HG02763 (cell line): Measurements from ENCODE around the gene SENP3.

Experiments
- ATAC-seq: cut with Tn5 transposase; IDR thresholded peaks from one replicate; pipeline ENCODE4 v1.9.1; 2021; ENCODE audit warnings: mild to moderate bottlenecking, moderate library complexity; ENCODE audit not compliant: unreplicated experiment

Gene SENP3

GRCh38 chr17:7561589-7562207, at the start of gene SENP3:
Gene SENP3 (plus strand): TSS chr17:7561919. CDS start chr17:7563077, 1,158 bp downstream.
- ATAC-seq, result peak; percentile 73

- no peak for ATAC-seq
Observed at GRCh38 chr17:7512105-7512504, 49.6 kb upstream of the SENP3 start.

- no peak for ATAC-seq
Observed at GRCh38 chr17:7512824-7513540, 48.7 kb upstream of the SENP3 start.

GRCh38 chr17:7513850-7514419, 47.8 kb upstream of the SENP3 start:
- ATAC-seq, result no peak

- ATAC-seq, result no peak
Observed at GRCh38 chr17:7515911-7516610, 45.7 kb upstream of the SENP3 start.

GRCh38 chr17:7523033-7523432, 38.7 kb upstream of the SENP3 start:
- ATAC-seq, result no peak

- ATAC-seq, result no peak
Observed at GRCh38 chr17:7528842-7529241, 32.9 kb upstream of the SENP3 start.

- ATAC-seq, result no peak
Observed at GRCh38 chr17:7530023-7530900, 31.5 kb upstream of the SENP3 start.

GRCh38 chr17:7538050-7538449, 23.7 kb upstream of the SENP3 start:
- no peak for ATAC-seq

GRCh38 chr17:7538891-7539545, 22.7 kb upstream of the SENP3 start:
- no peak for ATAC-seq

- ATAC-seq, result no peak
Observed at GRCh38 chr17:7541074-7541621, 20.6 kb upstream of the SENP3 start.

GRCh38 chr17:7544911-7545310, 16.8 kb upstream of the SENP3 start:
- no peak for ATAC-seq

GRCh38 chr17:7548585-7549400, 12.9 kb upstream of the SENP3 start, which contains the start of gene TNFSF12:
Gene TNFSF12 (plus strand): TSS chr17:7549058. CDS start chr17:7549154, 96 bp downstream.
- ATAC-seq, result no peak

GRCh38 chr17:7549401-7550055, 12.2 kb upstream of the SENP3 start:
- no peak for ATAC-seq

GRCh38 chr17:7550344-7550743, 11.4 kb upstream of the SENP3 start:
- no peak for ATAC-seq

GRCh38 chr17:7551396-7551795, 10.3 kb upstream of the SENP3 start:
- ATAC-seq, result no peak

- ATAC-seq, result peak; percentile 64
Observed at GRCh38 chr17:7552621-7553051, 9.1 kb upstream of the SENP3 start.

- no peak for ATAC-seq
Observed at GRCh38 chr17:7553356-7553755, 8.4 kb upstream of the SENP3 start.
